GM12872 (cell line): ENCODE data around the gene XXYLT1.

Experiments
- TF ChIP-seq, protein P1 (sequence below): IDR thresholded peaks from 3 replicates; pipeline ENCODE4 v1.5.1; 2011; ENCODE audit warnings: low read depth, mild to moderate bottlenecking, low read length, moderate library complexity; ENCODE audit not compliant: insufficient read depth

XXYLT1 gene

DNA sequence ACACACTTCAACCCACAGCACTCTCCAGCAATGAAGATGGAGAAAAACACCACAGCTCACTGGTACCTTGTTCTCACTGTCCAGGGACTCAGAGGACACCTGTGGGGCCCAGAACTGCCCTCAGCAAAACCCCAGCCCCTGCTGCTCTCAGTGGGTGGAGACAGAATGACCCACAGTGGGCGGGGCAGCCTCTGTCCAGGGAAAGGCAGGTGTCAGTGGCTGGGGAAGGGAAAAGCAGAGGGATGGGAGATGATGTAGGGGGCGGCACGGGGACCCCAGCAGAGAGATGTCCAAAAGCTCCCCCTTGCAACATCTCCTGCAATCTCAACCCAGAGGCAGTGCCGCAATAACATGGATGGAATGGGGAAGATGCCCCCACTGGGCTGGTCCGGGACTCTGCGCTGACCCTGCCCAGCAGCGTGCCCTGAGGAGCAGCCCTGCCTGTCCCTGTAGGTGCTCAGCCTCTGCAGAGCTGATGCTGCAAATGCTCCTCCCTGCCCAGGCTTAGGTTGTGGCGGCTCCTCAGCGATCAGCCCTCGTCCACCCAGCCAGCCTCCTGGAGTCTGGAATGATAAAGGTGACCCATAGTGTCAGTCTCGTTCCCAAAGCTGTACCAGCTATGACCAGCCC lies 193.9 kb downstream of the XXYLT1 start:
- TF ChIP-seq, protein P1, sequence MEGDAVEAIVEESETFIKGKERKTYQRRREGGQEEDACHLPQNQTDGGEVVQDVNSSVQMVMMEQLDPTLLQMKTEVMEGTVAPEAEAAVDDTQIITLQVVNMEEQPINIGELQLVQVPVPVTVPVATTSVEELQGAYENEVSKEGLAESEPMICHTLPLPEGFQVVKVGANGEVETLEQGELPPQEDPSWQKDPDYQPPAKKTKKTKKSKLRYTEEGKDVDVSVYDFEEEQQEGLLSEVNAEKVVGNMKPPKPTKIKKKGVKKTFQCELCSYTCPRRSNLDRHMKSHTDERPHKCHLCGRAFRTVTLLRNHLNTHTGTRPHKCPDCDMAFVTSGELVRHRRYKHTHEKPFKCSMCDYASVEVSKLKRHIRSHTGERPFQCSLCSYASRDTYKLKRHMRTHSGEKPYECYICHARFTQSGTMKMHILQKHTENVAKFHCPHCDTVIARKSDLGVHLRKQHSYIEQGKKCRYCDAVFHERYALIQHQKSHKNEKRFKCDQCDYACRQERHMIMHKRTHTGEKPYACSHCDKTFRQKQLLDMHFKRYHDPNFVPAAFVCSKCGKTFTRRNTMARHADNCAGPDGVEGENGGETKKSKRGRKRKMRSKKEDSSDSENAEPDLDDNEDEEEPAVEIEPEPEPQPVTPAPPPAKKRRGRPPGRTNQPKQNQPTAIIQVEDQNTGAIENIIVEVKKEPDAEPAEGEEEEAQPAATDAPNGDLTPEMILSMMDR = no peak

DNA sequence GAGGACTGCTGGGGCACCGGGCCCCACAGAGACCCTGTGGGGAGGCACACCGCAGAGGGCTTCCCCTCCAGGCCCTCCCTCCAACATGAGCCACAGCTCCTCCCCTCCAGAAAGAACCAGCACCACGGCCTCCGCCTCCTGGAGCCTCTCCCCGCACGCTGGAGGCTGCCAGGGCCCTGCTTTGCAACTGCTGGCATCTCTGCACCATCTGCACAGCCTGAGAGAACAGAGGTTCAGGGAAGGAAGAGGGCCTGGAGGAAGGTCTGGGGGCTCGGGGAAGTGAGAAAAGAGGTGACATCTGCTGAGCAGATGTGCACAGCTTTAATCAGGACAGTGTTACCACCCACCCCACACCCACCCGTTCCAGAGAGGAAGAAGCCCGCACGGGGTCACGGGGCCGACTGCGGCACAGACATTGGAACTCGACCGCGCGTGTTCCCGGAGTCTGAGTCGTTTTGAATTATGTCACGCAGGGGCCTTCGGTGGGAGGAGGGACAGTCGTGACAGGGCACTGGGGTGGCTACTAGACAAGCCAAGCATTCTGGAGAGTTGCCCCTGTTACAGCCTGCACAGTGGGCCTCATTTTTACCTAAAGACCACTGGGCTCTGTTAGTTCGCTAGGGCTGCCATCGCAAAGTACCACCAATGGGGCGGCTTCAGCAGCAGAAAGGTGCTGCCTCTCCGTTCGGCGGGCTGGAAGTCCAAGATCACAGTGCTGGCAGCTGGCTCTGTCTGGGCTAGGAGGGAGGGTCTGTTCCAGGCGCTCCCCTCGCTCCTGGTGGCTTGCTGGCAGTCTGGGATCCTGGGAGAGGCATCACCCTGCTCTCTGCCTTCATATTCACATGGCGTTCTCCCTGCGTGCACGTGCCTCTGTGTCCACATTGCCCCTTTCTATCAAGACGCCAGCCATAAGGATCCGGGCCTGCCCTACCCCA lies 194.8 kb downstream of the XXYLT1 start:
- TF ChIP-seq, protein P1 = no peak

DNA sequence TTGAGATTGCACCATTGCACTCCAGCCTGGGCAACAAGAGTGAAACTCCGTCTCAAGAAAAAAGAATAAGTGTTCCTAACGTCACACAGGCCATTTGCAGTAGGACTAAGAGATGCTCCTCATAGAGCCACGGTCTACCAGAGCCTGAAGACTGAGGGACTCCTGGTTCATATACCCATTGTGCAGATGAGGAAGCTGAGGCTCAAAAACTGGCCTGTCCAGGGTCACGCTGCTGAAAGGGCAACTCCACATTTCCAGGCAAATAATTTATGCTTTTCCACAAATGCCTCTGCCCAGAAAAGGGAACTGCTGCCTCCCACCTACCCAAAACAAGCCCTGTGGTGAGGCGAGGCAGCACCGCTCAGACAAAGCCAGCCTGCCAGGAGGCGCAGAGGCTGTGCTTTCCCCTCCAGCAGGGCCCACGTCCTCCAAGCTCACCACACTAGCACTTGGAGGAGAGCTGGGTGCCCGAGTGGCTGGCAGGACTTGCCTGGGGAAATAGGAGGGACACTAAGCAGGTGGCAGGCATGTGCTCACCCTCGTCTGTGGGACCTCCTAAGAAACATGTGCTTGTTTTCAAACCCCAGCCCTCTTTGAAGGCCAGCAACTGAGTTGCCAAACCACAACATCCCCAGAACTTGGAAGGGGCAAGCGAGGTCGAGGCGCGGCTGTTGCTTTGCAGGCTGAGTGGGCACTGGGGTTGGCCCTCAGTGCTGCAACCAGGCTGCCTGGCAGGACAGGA lies 195.6 kb downstream of the XXYLT1 start:
- TF ChIP-seq, protein P1 = no peak

DNA sequence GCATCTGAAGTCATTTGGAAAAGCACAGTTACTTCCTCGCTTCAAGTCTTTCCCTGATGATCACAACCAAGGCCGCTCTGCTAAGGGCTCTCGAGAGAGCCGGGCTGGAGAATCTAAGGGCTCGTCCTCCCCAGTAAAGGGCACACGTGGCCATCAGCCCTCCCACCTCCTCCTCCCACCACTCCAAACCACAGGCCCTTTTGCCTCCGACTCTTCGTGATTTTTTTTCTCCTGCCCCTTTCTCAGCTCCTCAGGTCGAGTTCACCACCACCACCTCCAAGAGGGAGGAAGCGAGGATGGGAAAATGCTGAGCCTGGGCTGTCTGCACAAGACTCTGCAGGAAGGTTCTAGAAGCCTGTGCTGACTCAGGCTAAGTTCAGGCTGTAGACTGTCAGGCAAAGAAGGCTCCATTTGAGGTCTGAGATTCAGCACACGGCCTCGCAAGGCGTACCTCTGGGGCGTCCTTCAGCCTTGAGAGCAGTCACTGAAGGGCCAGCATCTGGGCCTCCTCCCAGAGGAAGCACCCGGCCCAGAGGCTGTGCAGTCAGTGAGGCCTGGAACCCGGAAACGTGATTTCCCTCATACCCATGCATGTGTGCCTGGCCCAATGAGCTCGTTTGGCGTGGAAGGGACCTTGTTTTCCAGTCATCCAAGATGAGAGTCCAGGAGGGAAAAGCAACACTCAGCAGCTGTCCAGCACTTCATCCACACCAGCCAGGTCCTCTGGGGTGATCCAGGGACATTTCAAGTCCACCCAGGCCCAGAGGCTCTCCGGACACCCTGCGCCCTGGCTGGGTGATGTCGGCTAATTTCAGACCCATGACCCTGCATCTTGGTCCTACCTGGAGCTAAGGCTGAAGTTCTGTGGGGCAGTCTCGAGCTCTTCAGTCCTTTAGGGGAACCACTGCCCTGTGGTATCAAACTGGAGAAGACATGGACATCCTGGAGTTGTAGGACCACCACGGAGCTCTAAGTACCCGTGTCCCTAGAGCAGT lies 196.8 kb downstream of the XXYLT1 start:
- TF ChIP-seq, protein P1 = no peak

DNA sequence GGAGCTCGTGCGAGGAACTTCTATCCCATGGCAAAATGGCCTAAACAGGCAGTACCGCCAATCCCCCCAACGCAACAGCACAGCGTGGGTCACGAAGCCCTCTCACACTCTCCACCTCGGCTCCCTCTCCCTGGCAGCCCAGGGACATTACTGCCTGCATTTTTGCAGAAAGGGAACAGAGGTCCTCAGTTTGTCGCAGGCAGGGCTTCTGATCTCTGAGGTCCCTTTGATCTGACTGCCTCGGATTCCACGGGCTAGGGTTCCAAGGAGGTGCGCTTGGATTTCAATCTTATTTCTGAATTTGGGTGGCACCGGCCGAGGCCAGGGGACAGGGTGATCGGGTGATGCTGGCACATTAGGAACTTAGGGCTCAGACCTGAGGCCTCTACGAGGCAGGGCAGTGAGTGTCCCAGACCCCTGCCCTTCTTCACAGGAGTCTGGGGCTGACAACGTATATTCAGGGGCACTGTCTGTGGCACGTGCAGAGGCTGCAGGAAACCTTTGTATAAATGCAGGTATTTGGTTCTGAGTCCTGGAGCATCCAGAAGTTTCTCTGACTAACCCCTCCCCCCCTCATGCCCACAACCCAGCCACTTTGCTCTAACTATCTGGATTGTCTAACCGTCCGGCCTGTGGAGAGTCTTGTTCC lies 197.9 kb downstream of the XXYLT1 start:
- TF ChIP-seq, protein P1 = no peak

DNA sequence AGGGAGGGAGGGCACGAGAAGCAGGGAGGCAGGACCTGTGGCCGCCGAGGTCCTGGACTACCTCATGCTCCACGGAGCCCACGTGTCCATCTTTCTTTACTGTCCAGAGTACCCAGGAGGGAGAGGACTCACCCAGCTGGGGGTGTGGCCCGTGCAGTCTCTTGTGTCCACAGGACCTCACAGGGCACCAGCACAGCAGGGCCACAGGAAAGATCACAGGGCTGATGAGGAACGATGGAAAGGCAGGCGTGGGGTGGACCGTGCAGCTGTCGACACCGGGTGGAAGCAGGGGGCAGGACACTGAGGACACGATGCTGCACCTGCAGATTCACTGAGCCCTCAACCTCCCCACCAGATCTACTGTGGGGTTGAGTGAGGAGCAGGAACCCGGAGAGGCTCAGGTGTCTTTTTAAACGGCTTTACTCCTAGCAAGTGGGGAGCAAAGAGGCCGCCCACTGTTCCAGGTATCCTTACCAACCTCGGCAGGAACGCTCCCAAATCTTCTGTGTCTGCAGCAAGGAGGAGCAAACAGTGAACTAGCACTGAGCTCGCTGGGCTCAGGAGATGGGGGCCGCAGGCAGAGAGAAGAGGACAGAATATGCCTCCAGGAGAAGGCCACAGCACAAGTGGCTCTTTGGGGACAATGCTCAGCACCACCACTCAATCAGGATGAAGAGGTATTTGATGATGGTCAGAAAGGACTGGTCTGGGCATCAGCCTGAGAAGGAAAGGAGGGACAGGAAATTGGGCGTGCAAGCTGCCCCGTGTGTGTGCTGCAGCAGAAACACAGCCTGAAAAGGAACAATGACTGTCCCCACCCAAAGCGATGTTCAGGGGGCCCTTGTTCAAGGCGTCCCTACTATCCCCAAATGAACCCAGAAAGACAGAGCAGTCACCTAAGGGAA lies 198.8 kb downstream of the XXYLT1 start:
- TF ChIP-seq, protein P1 = no peak
